Thymus (tissue), 14 donors: ENCODE data around the gene RAP2C. TPM values are rescaled to one million over a fixed set of nuclear protein-coding genes. Genes with fewer than 3 reads are reported as not detected.
A peak's percentile ranks its signal among the peaks of the same experiment; 100 is the strongest.

Source experiments
- DNase-seq, 9 donors: peaks; one replicate each; pipeline ENCODE4 v3.0.0-alpha.2; 2013; ENCODE audit warnings: low spot score in 9 of 9, low read depth in 6 of 9, missing footprints in 1 of 9
- H3K27ac ChIP-seq, 2 donors: one replicate each; pipeline ENCODE4 v1.5.1; 2013; ENCODE audit warnings: control low read depth in 1 of 2, low read depth in 1 of 2, low read length in 1 of 2, mild to moderate bottlenecking in 1 of 2, moderate library complexity in 1 of 2
- H3K27me3 ChIP-seq, 2 donors: one replicate each; pipeline ENCODE4 v1.5.1; 2013; ENCODE audit warnings: low read length in 1 of 2; ENCODE audit not compliant: control insufficient read depth in 2 of 2, insufficient read depth in 1 of 2
- H3K36me3 ChIP-seq, 2 donors: one replicate each; pipeline ENCODE4 v1.5.1; 2013; ENCODE audit warnings: low read length in 1 of 2, mild to moderate bottlenecking in 1 of 2, moderate library complexity in 1 of 2; ENCODE audit not compliant: control insufficient read depth in 2 of 2, insufficient read depth in 2 of 2
- H3K4me1 ChIP-seq, 2 donors: one replicate each; pipeline ENCODE4 v1.5.1; 2013; ENCODE audit warnings: low read length in 2 of 2; ENCODE audit not compliant: control insufficient read depth in 2 of 2, insufficient read depth in 2 of 2
- H3K4me3 ChIP-seq, 2 donors: one replicate each; pipeline ENCODE4 v1.5.1; 2013; ENCODE audit warnings: low read length in 2 of 2, control low read depth in 1 of 2, mild to moderate bottlenecking in 1 of 2
- H3K9me3 ChIP-seq, 2 donors: one replicate each; pipeline ENCODE4 v1.5.1; 2013; ENCODE audit warnings: low read length in 1 of 2, mild to moderate bottlenecking in 1 of 2; ENCODE audit not compliant: control insufficient read depth in 2 of 2, insufficient read depth in 1 of 2
- WGBS: extraction: QIAGEN DNeasy Blood & Tissue Kit; methylation state at CpG from one replicate; pipeline ENCODE4 v1.1.7; 2013; 5-methylcytosine and 5-hydroxymethylcytosine counted together
- long read RNA-seq, 10 donors: transcript quantifications; one replicate each; lab custom pipeline, GENCODE V29; 2026
- polyA plus RNA-seq: library from polyadenylated mRNA; stranded (reverse); fragments of 200-250 nt; gene quantifications from one replicate; pipeline ENCODE4 v1.2.3, GENCODE V29; 2013
- total RNA-seq: library from RNA; stranded (reverse); fragments of 120-200 nt; gene quantifications from one replicate; pipeline ENCODE4 v1.2.4, GENCODE V29; 2013
- donor health status: healthy.

The RAP2C gene
- total RNA-seq, result 24.5 TPM
- polyA plus RNA-seq, result 36.0 TPM
- long read RNA-seq, donor 1, result 0 reads
- long read RNA-seq, donor 2, transcript RAP2C-201 (4 exons, 3,896 nt), result major isoform, 13 of 26 reads
- long read RNA-seq, donor 2, partial matches to known transcripts, result 13 of 26 reads
- long read RNA-seq, donor 2, other reads (novel, unspliced or antisense), result 0 of 26 reads
- long read RNA-seq, donor 3, transcript RAP2C-201 (4 exons, 3,896 nt), result major isoform, 7 of 15 reads
- long read RNA-seq, donor 3, partial matches to known transcripts, result 8 of 15 reads
- long read RNA-seq, donor 3, other reads (novel, unspliced or antisense), result 0 of 15 reads
- long read RNA-seq, donor 4, result 0 reads
- long read RNA-seq, donor 5, transcript RAP2C-201 (4 exons, 3,896 nt), result major isoform, 5 of 11 reads
- long read RNA-seq, donor 5, partial matches to known transcripts, result 6 of 11 reads
- long read RNA-seq, donor 5, other reads (novel, unspliced or antisense), result 0 of 11 reads
- long read RNA-seq, donor 6, partial matches to known transcripts, result 0 of 1 reads
- long read RNA-seq, donor 6, other reads (novel, unspliced or antisense), result 0 of 1 reads
- long read RNA-seq, donor 7, partial matches to known transcripts, result 5 of 8 reads
- long read RNA-seq, donor 7, other reads (novel, unspliced or antisense), result 0 of 8 reads
- long read RNA-seq, donor 8, partial matches to known transcripts, result 0 of 1 reads
- long read RNA-seq, donor 8, other reads (novel, unspliced or antisense), result 0 of 1 reads
- long read RNA-seq, donor 9, partial matches to known transcripts, result 0 of 1 reads
- long read RNA-seq, donor 9, other reads (novel, unspliced or antisense), result 0 of 1 reads
- long read RNA-seq, donor 10, partial matches to known transcripts, result 9 of 10 reads
- long read RNA-seq, donor 10, other reads (novel, unspliced or antisense), result 0 of 10 reads

DNA sequence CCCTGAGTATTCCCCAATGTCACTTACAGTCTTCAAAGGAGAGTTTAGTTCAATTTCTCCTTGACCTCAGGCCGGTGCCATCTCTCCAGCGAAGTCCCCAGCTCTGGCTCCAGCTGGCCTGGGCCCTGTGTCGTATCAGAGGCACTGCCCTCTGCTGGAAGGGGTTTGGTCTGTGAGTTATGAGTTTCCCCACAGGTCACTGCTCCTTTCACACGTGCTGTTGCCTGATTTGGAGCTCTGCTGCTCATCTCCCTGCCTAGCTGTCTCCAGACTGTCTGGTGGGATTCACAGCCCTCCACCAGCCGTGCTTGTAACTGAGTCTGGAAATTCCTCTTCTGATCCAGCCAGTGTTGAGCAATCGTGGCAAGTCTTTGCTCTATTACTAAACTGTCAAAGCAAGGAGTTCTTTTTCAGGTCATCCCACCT lies at the start of gene RAP2C:
Gene RAP2C (minus strand): TSS at position 105 of the 426 bp plus-strand sequence. CDS start 2,179 bp downstream, outside the sequence.
- no peaks in the 10 kb centered on the region for H3K36me3 ChIP-seq
- H3K27me3 ChIP-seq, result no peaks in the 10 kb centered on the region
- H3K4me3 ChIP-seq, result peak within 1 kb of the TSS; percentile 71 to 73
- H3K9me3 ChIP-seq, result no peaks in the 10 kb centered on the region
- peak in 7 of 9 donors; percentile 13 to 62 (median 34) for DNase-seq
- H3K27ac ChIP-seq, result peak within 1 kb of the TSS; percentile 95 to 97
- H3K4me1 ChIP-seq, result peaks cover 0 to 8% of the 10 kb centered on the region in 2 donors
- WGBS, result 13% methylated on average over 6 of the region's 6 CpGs

GRCh38 chrX:132267392-132267791 lies 48.1 kb upstream of the RAP2C start:
- Histone ChIP-seq H3K4me1 (no peaks in the 10 kb centered on the region), H3K36me3 (no peaks in the 10 kb centered on the region), H3K9me3 (no peaks in the 10 kb centered on the region), H3K4me3 (no peak overlapping the region), H3K27ac (no peak overlapping the region), H3K27me3 (no peaks in the 10 kb centered on the region)
- no peak for DNase-seq
- 98% methylated on average over 6 of the region's 6 CpGs for WGBS

- Histone ChIP-seq H3K9me3 (no peaks in the 10 kb centered on the region), H3K27ac (no peak overlapping the region), H3K27me3 (no peaks in the 10 kb centered on the region), H3K36me3 (no peaks in the 10 kb centered on the region), H3K4me1 (no peaks in the 10 kb centered on the region), H3K4me3 (no peak overlapping the region)
- DNase-seq, result no peak
- WGBS, result 83% methylated on average over 1 of the region's 1 CpG
Observed at GRCh38 chrX:132266583-132267355, 47.5 kb upstream of the RAP2C start.

DNA sequence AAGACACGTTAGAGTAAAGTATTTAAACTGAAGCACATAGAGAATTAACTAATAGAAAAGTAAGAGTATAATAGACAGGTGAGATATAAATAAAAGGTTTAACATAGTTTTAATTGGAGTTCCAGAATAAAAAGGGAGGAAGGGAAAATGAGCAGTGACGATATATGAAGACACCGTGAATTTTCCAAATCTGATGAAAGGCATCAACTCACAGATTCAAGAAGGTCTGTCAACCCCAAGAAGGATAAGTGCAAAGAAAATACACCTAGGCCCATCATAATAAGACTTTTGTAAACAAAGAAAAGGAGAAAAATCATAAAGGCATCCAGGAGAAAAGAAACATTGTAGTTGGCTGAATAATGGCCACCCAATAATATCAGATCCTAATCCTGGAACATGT lies 43.9 kb upstream of the RAP2C start:
- Histone ChIP-seq H3K9me3 (no peaks in the 10 kb centered on the region), H3K4me1 (no peaks in the 10 kb centered on the region), H3K4me3 (no peak overlapping the region), H3K36me3 (no peaks in the 10 kb centered on the region), H3K27me3 (no peaks in the 10 kb centered on the region), H3K27ac (no peak overlapping the region)
- no peak for DNase-seq
- WGBS, result 100% methylated on average over 3 of the region's 3 CpGs

DNA sequence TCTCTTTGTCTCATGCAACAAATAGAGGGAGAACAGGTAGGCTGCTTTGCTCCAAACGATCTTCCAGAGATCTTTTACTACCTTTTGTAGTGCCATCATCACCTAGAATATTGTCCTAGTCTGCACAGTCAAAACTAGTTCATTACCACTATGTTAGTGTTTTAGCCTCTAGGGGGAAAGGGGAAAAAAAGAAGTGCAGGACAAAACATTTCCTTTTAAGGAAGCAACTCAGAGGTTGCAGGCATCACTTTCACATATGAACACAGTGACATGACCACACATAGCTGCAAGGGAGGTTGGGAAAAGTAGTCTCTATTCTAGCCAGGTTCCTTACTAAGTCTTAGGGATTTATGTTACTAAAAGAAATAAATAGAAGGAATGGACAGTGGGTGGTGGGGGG lies 39.3 kb upstream of the RAP2C start:
- Histone ChIP-seq H3K9me3 (no peaks in the 10 kb centered on the region), H3K36me3 (no peaks in the 10 kb centered on the region), H3K27ac (no peak overlapping the region), H3K4me3 (no peak overlapping the region), H3K27me3 (no peaks in the 10 kb centered on the region), H3K4me1 (no peaks in the 10 kb centered on the region)
- WGBS, result 97% methylated on average over 1 of the region's 1 CpG
- no peak for DNase-seq

- no peaks in the 10 kb centered on the region for H3K27me3 ChIP-seq
- no peak overlapping the region for H3K27ac ChIP-seq
- DNase-seq, result no peak
- no peak overlapping the region for H3K4me3 ChIP-seq
- WGBS, result 94% methylated on average over 2 of the region's 2 CpGs
- H3K9me3 ChIP-seq, result no peaks in the 10 kb centered on the region
- H3K36me3 ChIP-seq, result no peaks in the 10 kb centered on the region
- H3K4me1 ChIP-seq, result no peaks in the 10 kb centered on the region
Observed at GRCh38 chrX:132257116-132257515, 37.9 kb upstream of the RAP2C start.

- WGBS, result 97% methylated on average over 5 of the region's 5 CpGs
- H3K36me3 ChIP-seq, result no peaks in the 10 kb centered on the region
- H3K9me3 ChIP-seq, result no peaks in the 10 kb centered on the region
- no peaks in the 10 kb centered on the region for H3K27me3 ChIP-seq
- no peak overlapping the region for H3K4me3 ChIP-seq
- no peaks in the 10 kb centered on the region for H3K4me1 ChIP-seq
- H3K27ac ChIP-seq, result no peak overlapping the region
- no peak for DNase-seq
Observed at GRCh38 chrX:132236121-132236520, 16.9 kb upstream of the RAP2C start.

DNA sequence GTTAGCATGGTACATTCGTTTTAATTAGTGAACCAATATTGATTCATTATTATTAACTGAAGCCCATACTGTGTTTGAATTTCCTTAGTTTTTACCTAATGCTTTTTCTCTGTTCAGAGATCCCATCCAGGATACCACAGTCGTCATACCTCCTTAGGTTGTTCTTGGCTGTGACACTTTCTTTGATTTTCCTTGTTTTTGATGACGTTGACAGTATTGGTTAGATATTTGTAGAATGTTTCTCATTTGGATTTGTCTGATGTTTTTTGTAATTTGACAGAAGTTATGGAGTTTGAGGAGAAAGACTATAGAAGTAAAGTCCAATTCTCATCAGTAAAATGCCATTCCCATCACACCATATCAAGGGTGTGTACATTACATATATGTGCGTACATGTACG lies 16.2 kb upstream of the RAP2C start:
- H3K9me3 ChIP-seq, result no peaks in the 10 kb centered on the region
- no peak overlapping the region for H3K27ac ChIP-seq
- no peak for DNase-seq
- H3K4me1 ChIP-seq, result no peaks in the 10 kb centered on the region
- no peaks in the 10 kb centered on the region for H3K27me3 ChIP-seq
- 96% methylated on average over 5 of the region's 5 CpGs for WGBS
- no peaks in the 10 kb centered on the region for H3K36me3 ChIP-seq
- H3K4me3 ChIP-seq, result no peak overlapping the region
